ENCODE results near the gene TNFSF13. TPM values are rescaled to one million over a fixed set of nuclear protein-coding genes. Genes with fewer than 3 reads are reported as not detected.

Gene TNFSF13
- total and polyA plus RNA-seq, 2 donors (not counting 1 experiment from before 2014, with no cell fraction given) = 14.7 to 20.2 TPM

DNA sequence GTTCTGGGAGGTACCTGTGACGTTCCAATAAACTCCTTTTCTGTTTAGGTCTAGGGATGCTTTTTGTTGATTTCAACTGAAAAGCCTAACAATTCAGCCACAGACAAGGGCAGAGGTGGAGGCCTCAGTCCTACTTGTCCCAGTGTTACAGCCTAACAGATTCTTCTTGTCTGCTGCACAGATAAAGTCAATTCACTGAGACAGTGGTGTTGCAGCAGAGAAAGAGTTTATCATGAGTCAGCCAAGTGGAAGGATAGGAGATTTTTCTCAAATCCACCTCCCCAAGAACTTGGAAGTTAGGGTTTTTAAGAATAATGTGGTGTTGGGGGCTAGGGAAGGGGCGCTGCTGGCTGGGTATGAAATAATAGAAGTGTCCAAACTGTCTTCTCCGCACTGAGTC is 20.5 kb upstream of the TNFSF13 start:
- Mint-ChIP-seq H3K4me3 (no peak overlapping the region), H3K4me1 (no peaks in the 10 kb centered on the region), H3K27ac (no peak overlapping the region), H3K27me3 (no peaks in the 10 kb centered on the region), H3K9me3 (ENCODE audit: insufficient read depth) (no peaks in the 10 kb centered on the region)
- Histone ChIP-seq H2AFZ (ENCODE audit: insufficient read depth, low read depth, low read length, poor library complexity, severe bottlenecking) (no peak overlapping the region), H3K4me1 (ENCODE audit: control insufficient read depth in 2 of 2, insufficient read depth in 2 of 2, low read length in 2 of 2) (no peaks in the 10 kb centered on the region), H3K9me3 (ENCODE audit: control extremely low read depth in 1 of 3, control insufficient read depth in 2 of 3, insufficient read depth in 1 of 3, low read length in 2 of 3) (peaks cover 0 to 15% (median 6%) of the 10 kb centered on the region in 3 donors), H3K79me2 (ENCODE audit: control insufficient read depth, insufficient read depth, low read length) (no peaks in the 10 kb centered on the region), H3K36me3 (replicated peaks in 1 of 2; ENCODE audit: control extremely low read depth in 1 of 2, control insufficient read depth in 1 of 2, extremely low read depth in 1 of 2, insufficient read depth in 2 of 2, low read length in 1 of 2) (no peaks in the 10 kb centered on the region), H3K4me2 (replicated peaks; ENCODE audit: low read depth, low read length, poor library complexity, severe bottlenecking) (no peak overlapping the region), H4K20me1 (ENCODE audit: control insufficient read depth, insufficient read depth, low read length, poor library complexity, severe bottlenecking) (no peaks in the 10 kb centered on the region), H3K27ac (ENCODE audit: low read length in 2 of 2) (no peak overlapping the region), H3K27me3 (replicated peaks in 1 of 4; ENCODE audit: control extremely low read depth in 1 of 4, control insufficient read depth in 3 of 4, insufficient read depth in 4 of 4, low read length in 3 of 4) (no peaks in the 10 kb centered on the region), H3K9ac (ENCODE audit: low read length) (no peak overlapping the region), H3K4me3 (ENCODE audit: control extremely low read depth in 1 of 5, extremely low read depth in 1 of 5, insufficient read depth in 1 of 5, low read depth in 2 of 5, low read length in 4 of 5) (no peak overlapping the region)
- intact Hi-C loops (cut with micrococcal nuclease) = no loop called here
- ATAC-seq (ENCODE audit: low read depth) = no peak
- no peak for TF ChIP-seq EZH2 (IDR thresholded peaks at IDR 0.05; ENCODE audit: borderline replicate concordance, insufficient read depth, low read depth, low read length, poor library complexity, severe bottlenecking)
- TF ChIP-seq, protein P1, sequence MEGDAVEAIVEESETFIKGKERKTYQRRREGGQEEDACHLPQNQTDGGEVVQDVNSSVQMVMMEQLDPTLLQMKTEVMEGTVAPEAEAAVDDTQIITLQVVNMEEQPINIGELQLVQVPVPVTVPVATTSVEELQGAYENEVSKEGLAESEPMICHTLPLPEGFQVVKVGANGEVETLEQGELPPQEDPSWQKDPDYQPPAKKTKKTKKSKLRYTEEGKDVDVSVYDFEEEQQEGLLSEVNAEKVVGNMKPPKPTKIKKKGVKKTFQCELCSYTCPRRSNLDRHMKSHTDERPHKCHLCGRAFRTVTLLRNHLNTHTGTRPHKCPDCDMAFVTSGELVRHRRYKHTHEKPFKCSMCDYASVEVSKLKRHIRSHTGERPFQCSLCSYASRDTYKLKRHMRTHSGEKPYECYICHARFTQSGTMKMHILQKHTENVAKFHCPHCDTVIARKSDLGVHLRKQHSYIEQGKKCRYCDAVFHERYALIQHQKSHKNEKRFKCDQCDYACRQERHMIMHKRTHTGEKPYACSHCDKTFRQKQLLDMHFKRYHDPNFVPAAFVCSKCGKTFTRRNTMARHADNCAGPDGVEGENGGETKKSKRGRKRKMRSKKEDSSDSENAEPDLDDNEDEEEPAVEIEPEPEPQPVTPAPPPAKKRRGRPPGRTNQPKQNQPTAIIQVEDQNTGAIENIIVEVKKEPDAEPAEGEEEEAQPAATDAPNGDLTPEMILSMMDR (IDR thresholded peaks at IDR 0.05) = no peak
- ChIA-PET CTCF (interaction anchor here (0.9 to 1.5 kb wide), 3 partner anchors 15 to 23 kb away, joined by 3 to 4 read pairs (median 3); no protein-coding TSS in a partner anchor), POLR2A (no interaction called here)
- DNase-seq = no peak
- WGBS (ENCODE audit: insufficient coverage) = 100% methylated on average over 1 of the region's 3 CpGs

DNA sequence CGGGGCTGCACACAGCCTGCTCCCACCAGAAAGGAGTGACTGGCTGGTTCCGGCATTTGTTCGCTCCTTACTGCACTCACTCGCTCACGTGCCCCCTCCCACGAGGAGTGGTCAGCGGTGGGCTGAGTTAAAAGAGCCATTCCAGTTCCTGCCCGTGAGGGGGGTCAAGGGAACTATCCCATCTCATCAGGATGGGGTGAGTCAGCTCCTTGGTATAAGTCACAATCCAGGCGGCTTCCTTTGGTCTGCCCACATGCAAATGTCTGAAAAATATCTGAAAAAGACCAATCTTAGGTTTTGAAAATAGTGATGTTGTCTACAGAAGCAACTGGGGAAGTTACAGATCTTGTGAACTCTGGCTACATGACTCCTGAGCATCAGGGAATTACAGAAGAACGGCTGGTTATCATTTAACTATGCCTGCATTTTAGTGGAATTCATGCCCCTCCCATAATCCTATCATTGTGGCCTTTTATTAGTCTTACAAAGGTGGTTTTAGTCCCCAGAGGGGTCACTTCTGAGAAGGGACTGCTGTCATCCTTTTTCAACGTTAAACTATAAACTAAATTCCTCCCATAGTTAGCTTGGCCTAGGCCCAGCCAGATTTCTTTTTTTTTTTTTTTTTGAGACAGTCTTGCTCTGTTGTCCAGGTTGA is 19.5 kb upstream of the TNFSF13 start:
- Histone ChIP-seq H3K4me3 (ENCODE audit: control extremely low read depth in 1 of 5, extremely low read depth in 1 of 5, insufficient read depth in 1 of 5, low read depth in 2 of 5, low read length in 4 of 5) (no peak overlapping the region), H3K9ac (ENCODE audit: low read length) (no peak overlapping the region), H3K27me3 (replicated peaks in 1 of 4; ENCODE audit: control extremely low read depth in 1 of 4, control insufficient read depth in 3 of 4, insufficient read depth in 4 of 4, low read length in 3 of 4) (no peaks in the 10 kb centered on the region), H3K79me2 (ENCODE audit: control insufficient read depth, insufficient read depth, low read length) (no peaks in the 10 kb centered on the region), H3K27ac (ENCODE audit: low read length in 2 of 2) (no peak overlapping the region), H4K20me1 (ENCODE audit: control insufficient read depth, insufficient read depth, low read length, poor library complexity, severe bottlenecking) (no peaks in the 10 kb centered on the region), H3K36me3 (replicated peaks in 1 of 2; ENCODE audit: control extremely low read depth in 1 of 2, control insufficient read depth in 1 of 2, extremely low read depth in 1 of 2, insufficient read depth in 2 of 2, low read length in 1 of 2) (no peaks in the 10 kb centered on the region), H3K4me1 (ENCODE audit: control insufficient read depth in 2 of 2, insufficient read depth in 2 of 2, low read length in 2 of 2) (no peaks in the 10 kb centered on the region), H3K4me2 (replicated peaks; ENCODE audit: low read depth, low read length, poor library complexity, severe bottlenecking) (no peak overlapping the region), H2AFZ (ENCODE audit: insufficient read depth, low read depth, low read length, poor library complexity, severe bottlenecking) (no peak overlapping the region), H3K9me3 (ENCODE audit: control extremely low read depth in 1 of 3, control insufficient read depth in 2 of 3, insufficient read depth in 1 of 3, low read length in 2 of 3) (peaks cover 0 to 15% (median 6%) of the 10 kb centered on the region in 3 donors)
- no peak for DNase-seq
- WGBS (ENCODE audit: insufficient coverage) = 86% methylated on average over 9 of the region's 11 CpGs
- H3K27me3 Mint-ChIP-seq = no peaks in the 10 kb centered on the region
- no peak for ATAC-seq (ENCODE audit: low read depth)
- H3K9me3 Mint-ChIP-seq (ENCODE audit: insufficient read depth) = no peaks in the 10 kb centered on the region
- intact Hi-C loops (cut with micrococcal nuclease) = no loop called here
- TF ChIP-seq EZH2 (IDR thresholded peaks at IDR 0.05; ENCODE audit: borderline replicate concordance, insufficient read depth, low read depth, low read length, poor library complexity, severe bottlenecking) = no peak
- TF ChIP-seq, protein P1 (IDR thresholded peaks at IDR 0.05) = no peak
- POLR2A ChIA-PET = no interaction called here
- CTCF ChIA-PET = interaction anchor here (1.3 to 1.5 kb wide), 2 partner anchors 17 to 22 kb away, joined by 4 to 5 read pairs; no protein-coding TSS in a partner anchor
- H3K4me1 Mint-ChIP-seq = no peaks in the 10 kb centered on the region
- H3K4me3 Mint-ChIP-seq = no peak overlapping the region
- no peak overlapping the region for H3K27ac Mint-ChIP-seq
